ENCODE results near the gene GPSM1.
"Not testable (repeated sequence)": the region's sequence is repeated elsewhere in the genome, so short reads cannot be mapped to it uniquely, and the experiment has no call there.

The GPSM1 gene

DNA sequence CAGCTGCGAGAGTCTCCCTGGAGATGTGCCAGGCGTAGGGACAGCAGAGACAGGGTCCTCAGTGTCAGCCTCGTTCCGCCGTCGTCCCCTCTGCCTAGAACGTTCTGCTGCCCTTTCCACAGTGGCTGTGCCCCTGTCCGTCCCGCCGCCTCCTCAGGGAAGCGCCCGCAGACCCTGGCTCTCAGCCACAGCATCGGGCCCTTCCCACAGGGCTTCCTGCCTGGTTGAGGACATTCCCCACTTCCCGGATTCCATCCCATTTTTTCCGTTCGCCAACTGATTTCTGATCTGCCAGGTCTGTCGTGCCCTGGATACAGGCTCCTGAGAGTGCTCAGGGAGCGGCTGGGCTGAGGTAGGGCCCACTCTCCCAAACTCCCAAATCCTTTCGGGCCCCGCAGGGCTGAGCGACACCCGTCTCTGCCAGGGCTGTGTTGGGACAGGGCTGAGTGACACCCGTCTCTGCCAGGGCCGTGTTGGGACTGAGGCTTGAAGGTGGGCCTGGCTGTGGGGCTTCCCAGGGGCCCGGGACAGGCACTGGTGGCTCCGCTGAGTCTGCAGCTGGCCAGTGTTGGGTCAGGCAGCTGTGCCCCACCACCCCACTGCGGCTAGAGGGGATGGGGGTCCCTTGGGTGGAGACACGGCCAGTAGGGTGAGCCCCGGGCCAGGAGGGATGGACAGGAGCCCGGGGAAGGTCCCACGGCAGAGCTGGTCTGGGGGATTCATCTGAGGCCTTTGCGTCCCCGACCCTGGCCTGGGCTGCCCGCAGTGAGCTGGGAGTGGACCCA is 20.3 kb downstream of the GPSM1 start:
- no peak for FAIRE-seq

DNA sequence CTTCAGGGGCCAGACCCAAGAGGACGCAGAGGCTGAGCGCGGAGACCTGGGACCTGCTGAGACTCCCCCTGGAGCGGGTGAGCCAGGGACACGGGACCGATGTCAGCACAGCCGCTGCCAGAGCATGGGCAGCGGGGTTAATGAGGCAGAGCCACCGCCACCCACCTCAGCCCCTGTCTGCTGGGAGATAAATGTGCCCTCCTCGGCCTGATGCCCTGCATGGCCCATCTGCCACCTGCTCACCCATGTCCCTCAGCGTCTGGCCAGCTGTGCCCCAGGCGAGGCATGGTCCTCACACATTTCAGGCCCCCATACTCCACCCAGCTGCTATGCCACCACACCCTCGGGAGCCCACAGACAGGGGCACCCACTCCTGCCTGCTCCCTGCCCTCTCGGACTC is 21.4 kb downstream of the GPSM1 start:
- no peak for FAIRE-seq

DNA sequence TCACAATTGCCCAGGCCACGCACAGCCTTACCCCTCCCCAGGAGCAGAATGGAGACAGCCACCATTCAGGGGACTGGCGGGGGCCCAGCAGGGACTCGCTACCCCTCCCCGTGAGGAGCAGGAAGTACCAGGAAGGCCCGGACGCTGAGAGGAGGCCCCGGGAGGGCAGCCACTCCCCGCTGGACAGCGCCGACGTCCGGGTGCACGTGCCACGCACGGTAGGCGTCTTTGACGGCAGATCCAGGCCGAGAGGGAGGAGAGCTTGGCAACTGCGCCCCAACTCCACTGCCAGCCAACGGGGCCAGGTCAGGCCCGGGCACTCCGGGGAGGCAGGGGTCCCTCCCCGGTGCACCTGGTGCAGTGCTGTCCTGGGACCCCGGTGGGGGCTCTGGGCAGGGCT is 22.2 kb downstream of the GPSM1 start:
- no peak for FAIRE-seq

DNA sequence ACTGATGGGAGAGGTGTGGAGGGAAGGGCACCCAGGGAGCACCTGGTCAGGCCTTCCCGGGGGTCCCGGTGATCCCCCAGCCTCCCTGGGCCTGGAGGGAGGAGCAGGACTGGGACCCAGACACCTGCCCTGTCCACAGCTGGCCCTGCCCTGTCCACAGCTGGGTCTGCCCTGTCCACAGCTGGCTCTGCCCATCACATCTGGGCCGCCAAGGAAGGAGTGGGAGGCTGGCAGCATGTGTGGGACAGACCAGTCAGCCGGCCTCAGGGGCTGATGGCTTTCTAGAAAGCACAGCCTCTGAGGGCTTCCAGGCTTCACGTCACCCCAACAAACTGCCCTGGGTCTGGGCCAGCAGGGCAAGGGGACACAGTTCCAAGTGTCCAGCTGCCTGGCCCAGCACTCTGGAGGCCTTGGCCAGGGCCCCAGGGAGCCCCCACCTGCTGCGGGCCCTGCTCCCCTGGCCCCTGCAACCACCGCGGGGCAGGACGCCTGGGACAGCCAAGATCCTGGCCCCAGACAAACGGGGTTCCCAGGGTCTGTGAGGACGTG is 24.0 kb downstream of the GPSM1 start:
- no peak for FAIRE-seq

DNA sequence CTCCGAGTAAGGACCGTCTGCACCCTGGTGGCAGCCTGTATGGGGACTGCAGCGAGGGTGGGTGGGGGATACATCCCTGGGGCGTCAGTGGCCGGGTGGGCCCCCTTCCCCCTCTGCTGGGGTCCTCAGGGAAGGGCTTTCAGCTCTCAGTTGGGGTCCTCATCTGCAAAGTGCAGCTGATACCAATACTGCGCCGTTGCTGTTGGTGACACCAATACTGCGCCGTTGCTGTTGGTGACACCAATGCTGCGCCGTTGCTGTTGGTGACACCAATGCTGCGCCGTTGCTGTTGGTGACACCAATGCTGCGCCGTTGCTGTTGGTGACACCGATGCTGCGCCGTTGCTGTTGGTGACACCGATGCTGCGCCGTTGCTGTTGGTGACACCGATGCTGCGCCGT is 24.5 kb downstream of the GPSM1 start:
- not testable (repeated sequence) for FAIRE-seq

DNA sequence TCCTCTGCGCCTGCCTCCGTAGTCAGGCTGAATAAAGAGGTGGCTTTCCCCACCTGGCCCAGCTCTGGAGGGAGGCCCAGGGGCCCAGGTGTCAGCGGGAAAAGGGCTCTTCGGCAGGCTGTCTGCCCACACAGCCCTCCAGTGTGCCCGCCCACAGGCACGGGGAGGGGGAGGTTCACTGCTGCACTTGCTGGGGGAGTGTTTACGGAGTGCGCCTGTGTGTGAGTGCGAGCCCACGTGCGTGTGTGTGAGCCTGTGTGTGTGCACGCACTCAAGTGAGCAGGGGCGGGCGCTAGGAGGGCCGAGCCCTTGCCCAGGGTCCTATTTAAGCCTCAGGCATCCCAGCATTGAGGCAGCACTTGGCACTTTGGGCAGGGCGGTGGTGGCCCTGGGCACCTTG is 25.3 kb downstream of the GPSM1 start:
- FAIRE-seq = no peak

DNA sequence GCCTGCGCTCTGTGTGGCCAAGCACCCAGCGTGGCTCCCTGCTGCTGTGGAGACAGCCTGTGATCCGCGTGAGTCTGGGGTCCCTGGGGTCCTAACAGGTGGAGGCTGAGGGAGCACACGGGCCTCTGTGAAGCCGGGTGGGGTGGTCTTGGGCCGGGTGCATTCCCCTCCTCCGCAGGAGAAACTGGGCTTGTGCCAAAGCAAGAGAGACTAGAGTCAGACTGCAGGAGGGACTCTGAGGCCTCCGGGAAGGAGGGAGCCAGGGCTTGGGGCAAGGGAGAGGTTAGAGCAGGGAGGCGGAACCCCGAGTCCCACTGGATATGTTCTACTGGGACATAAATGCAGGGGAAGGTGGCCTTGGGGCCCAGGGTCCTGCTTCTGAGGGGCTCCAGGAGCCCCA is 25.7 kb downstream of the GPSM1 start:
- no peak for FAIRE-seq

DNA sequence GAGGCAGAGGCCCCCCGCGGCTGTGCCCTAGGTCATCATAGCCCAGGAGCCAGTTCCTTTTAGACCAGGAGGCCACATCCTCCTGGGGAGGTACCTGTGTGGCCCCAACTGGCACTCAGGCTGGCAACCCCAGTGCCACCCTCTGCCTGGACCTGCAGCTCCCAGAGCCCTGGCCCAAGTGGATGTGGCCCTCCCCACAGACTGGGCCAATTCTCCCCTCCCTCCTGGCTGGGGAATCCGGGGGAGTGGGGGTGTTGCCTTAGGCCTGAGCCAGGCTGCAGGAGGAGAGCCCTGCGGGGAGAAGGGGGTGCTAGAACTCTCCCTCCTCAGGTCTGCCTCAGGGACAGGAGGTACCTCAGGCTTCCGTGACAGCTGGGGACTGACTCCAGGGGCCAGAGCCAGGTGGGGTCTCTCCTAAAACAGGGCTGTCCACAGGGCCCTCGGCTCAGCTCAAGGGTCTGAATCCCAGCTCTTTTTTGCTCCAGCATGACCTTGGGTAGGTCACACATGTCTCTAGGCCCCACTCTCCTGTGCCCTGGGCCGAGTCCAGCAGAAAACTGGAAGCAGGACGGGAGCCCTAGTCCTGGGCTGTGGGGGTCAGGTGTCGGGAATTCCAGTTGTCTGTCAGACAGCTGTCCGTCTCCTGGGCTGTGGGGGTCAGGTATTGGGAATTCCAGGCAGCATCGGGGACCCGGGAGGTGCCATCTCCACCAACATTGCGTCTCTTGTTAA is 26.6 kb downstream of the GPSM1 start:
- no peak for FAIRE-seq

DNA sequence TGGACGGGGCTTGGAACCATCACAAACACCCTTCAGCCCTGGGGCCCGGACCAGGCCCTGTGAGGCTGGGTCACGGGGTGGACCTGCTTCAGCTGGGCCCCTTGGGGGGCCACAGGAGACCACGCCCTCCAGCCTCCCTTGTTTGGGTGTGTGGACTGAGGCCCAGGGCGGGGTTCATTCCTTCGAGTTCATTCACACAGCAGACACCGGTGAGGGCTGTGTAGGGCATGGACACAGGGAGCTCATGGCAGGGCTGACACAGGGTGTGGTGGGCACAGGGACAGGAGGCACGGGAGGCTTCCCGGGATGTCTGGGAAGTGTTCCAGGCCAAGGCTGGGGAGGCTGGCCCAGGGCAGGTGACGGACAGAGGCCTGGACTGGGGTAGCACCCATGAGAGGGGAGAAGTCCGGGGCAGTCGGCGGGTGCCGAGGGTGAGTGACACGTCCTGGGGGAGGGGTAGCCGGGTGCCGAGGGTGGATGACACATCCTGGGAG is 27.3 kb downstream of the GPSM1 start:
- FAIRE-seq = no peak

DNA sequence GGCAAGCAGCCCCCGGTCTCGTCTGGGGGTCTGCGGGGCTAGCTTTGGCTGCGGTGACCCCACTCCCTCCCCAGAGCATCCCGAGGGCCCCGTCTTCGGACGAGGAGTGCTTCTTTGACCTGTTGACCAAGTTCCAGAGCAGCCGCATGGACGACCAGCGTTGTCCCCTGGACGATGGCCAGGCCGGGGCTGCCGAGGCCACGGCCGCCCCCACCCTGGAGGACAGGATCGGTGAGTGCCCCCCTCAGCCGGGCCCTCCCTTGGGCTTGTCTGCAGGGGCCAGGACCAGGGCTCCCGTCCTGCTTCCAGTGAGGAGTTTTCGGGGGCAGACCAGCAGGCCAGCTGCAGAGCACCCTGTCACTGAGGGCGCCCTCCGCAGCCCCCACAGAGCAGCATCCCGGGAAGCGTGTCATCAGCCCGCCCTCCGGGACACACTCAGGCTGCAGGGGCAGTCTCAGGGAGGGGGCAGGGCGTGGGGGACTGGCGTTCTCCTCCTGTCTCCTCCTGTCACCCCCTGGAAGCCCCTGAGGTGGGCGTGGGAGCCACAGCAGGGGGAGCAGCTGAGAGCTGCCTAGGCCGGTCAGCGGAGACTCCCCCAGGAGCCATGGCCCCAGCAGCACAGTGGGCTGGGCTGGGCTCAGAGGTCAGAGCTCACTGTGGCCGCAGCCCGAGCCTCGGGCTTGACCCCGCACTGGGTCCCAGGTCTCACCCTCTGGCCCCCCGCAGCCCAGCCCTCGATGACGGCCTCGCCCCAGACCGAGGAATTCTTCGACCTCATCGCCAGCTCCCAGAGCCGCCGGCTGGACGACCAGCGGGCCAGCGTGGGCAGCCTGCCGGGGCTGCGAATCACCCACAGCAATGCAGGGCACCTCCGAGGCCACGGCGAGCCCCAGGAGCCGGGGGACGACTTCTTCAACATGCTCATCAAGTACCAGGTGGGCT is 28.5 kb downstream of the GPSM1 start:
- no peak for FAIRE-seq

DNA sequence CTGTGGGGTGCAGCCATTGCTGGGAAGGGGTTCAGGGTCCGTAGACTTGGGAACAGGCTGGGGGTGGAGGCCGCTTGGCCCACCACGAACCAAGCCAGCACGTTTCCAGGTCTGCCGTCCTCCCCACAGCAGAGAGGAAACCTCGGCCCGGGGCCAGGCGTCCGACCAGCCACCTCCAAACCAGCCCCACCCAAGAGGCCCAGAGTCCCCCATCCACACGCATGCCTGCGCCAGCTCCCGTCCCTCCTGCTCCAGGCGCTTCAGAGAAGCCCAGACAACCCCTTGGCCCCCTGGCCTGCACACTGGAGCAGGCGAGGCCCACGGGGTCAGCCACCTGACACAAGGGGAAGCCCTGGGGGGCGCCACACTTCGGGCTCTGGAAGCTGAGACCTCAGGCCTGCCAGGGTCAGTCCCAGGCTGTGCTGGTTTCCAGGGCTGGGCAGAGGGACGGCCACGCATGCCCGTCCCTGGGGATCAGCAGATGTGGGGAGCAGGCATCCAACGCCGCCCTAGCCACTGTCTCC is 29.9 kb downstream of the GPSM1 start:
- FAIRE-seq = no peak

DNA sequence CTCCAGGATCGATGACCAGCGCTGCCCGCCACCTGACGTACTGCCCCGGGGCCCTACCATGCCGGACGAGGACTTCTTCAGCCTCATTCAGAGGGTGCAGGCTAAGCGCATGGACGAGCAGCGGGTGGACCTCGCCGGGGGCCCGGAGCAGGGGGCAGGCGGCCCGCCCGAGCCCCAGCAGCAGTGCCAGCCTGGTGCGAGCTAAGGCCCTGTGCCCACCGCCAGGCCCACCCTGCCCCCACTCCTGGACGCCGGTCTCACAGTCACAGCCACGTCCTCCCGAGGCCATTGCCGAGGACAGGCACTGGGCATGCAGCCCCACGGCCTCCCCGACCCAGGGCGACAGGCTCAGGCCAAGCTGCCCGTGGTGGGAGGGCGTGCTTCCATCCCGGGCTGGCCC is 30.7 kb downstream of the GPSM1 start:
- no peak for FAIRE-seq

DNA sequence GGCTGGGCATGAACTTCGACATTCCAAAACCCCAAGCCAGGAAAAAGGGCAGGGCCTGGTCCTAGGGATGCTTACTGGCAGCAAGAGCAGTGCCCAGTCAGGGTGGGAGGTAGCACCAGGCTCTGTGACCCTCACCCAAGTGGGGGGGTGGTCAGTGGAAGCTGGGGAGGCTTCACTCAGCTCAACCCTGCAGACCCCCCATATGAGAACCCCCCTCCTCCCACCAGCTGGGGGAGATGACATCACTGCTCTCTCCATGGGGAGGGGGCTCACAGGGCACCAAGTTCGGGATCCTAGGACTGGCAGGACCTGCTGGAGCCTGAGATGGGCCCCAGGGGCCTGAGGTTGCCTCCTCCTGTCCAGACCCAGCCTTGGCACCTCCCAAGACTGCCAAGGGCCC is 31.5 kb downstream of the GPSM1 start:
- FAIRE-seq = no peak

DNA sequence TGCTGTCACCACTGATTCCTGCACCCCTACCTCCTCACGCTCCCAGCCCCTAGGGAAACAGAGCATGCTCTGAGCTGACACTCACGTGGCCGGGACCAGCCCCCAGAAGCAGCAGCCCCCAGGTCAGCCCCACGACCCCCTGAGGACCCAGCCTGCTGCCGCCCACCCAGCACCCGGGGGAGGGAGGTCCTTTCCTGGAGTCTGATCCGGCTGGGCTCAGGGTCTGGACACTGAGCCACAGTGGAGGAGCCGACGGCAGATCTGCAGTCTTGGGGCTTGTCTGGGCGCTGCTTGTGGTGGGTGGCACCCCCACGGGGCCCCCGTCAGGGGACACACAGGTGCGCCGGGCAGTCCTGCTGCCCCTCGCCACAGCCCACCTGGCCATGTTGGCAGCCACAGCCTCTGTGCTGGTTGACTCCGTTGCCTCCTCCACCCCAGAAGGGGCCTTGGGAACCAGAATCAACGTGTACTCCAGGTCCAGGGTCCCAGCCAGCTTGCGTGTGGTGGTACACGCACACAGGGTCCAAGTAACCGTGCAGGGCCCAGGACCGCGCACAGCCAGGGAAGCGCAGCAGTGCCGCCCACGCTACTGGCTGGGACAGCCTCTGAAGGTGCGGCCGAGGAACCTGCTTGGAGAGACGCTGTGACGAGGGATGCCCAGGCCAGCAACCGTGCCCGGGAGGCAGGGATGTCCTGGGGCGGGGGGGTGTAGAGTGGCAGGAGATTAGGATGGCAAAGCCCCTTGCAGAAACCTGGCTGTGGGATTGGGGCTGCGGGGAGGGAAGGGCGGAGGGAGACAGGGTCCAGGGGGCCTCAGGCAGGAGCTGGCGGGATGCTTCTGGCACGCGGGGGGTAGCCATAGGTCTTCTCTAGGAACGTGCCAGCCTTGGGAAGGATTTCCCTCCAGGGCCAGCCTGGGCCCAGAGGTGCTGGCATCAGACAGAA is 32.7 kb downstream of the GPSM1 start:
- no peak for FAIRE-seq

DNA sequence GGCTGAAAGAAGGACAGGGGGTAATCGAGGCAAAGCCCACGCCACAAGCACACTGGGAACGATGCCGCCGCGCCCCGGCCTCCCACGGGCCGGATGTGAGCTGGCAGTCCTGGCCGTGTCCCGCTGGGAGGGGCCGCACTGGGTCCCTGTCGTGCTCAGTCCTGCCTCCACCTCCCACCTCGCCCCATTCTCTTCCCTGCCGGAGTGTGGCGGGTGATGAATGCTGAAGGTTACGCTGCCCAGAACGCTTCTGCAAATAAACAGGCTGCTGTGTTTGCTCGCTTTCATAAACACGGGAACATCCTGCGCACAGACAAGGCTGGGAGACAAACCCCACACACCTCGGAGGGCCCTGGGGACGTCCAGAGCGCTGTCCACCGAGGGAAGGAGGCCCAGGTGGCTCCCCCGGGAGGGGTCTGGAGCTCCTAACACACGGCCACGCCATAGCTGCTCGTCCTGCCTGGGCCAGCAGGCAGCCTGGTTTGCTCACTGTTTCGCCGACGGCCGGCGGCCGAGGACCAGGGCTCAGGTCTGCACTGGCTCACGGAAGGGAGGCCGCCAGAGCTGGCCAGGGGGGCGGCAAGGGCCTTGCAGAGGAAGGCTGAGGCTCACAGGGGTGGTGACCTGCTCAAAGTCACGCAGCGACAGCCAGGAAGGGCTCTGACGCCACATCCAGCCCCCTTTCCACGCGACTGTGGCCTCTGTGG is 33.9 kb downstream of the GPSM1 start:
- FAIRE-seq = no peak

DNA sequence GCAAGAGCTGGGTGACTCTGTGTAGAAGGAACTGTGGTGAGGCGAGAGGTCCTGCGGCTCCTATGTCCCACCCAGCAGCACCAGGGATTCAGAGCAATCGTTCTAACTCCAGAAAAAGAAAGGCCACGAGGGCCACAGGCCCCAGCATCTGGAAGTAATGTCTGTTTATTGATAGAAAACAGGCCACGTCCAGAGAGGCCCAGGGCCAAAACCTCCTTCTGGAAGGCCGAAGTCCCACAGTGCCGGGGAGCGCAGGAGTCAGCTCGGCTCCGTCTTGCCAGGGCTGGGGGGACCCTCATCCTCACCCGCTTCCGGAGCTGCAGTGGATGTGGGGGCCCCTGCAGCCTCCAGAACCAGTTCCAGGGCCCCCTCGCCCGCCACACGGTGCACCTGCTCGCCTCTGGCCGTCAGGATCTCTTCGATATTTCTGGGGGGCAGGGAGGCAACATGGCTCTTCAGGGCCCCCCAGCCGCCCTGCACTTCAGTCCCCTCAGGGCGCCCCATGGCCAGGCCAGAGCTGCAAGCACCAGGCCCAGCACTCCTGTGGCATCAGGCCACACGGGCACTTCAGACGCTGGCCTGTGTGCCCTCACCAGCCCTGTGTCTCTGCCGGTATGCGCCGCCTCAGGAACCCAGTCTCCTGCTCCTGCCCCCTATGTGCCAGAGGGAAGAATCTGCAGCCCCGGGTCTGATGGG is 34.6 kb downstream of the GPSM1 start:
- FAIRE-seq = no peak

DNA sequence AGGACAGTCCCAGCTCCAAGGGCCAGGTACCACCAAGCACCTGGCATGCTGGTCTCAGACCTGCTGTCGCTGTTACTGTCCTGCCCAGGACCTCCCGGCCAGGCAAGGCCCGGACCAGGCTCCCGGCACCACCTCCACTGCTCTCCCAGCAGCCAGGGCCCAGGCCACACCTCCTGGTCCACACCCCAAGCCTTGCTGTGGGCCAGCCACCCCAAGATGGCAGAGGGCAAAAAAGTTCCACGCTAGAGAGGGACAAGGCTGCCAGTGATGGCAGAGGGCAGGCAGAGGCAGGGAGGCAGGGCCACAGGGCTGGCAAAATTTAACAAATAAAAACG is 35.1 kb downstream of the GPSM1 start:
- no peak for FAIRE-seq

DNA sequence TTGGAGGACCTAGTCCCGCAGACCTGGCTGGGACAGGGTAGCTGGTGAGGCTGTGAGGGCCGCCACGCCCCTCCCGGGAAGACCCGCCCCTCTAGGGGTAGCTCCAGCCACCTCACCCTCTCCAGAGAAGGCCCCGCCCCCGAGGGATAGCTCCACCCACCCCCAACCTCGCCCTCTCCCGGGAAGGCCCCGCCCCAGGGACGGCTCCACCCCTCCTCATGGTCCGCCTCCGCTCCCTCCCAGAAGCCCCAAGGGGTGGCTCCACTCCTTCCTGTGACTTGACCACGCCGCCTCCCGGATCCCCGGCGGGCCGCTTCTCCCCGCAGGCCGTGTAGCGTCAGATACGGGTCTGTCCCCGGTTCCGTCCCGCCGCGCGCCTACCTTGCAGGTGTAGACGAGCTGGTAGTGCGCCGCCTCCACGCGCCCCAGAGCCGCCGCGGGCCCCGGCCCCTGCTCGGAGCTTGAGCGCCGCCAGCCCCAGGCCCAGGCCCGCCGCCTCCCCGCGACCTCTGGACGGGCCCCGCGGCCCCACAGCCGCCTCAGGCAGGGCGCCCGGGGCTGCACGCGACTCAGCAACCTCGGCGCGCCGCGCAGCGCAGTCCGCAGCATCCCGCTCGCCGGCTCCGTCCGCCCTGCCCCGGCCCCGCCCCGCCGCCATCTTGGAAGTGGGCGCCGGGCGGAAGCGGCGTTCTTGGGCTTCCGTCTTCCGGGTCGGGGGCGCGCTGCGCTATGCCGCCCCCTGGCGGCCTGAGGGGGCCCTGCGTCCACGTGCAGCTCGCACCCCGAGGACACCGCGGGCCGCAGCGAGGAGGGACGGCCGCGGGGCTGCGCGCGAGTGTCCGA is 36.0 kb downstream of the GPSM1 start, which contains the start of gene DNLZ:
Gene DNLZ (minus strand): TSS at position 639 of the 843 bp plus-strand sequence. CDS start 30 bp downstream, at position 609.
- FAIRE-seq = no peak
